Measurements from ENCODE around the gene YAF2.

Gene YAF2

DNA sequence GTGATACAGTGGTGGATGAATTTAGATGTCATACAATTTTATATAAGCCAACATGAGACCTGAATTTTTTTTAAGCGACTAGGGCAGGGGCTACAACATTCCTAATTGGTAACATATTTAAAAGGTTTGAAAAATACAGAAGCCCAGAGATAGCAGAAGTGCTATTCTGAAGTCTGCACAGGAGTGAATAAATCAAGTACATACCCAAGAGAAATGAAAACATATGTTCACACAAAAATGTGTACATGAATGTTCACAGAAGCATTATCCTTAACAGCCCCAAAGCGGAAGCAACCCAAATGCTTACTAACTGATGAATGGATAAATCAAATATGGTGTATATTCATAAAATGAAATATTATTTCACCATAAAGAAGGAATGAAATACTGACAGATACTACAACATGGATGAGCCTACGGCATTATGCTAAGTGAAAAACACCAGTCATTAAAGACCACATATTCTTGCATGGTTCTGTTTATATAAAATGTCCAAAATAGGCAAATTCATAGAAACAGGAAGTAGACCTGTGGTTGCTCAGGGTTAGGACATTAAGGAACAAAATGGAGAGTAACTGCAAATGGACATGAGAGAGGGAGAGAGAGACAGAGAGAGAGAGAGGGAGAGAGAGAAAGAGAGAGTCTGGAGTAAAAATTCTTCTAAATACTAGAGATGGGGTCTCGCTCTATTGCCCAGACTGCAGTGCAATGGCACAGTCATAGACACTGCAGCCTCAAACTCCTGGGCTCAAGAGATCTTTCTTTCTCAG, 65.4 kb downstream of the YAF2 start:
- no peak for DNase-seq (ENCODE audit: low read depth)
- no peak for TF ChIP-seq CTCF (IDR thresholded peaks at IDR 0.05; ENCODE audit: control insufficient read depth, extremely low read depth, insufficient read depth)
- H3K4me3 ChIP-seq (ENCODE audit: low read depth, low read length) = no peak overlapping the region

DNA sequence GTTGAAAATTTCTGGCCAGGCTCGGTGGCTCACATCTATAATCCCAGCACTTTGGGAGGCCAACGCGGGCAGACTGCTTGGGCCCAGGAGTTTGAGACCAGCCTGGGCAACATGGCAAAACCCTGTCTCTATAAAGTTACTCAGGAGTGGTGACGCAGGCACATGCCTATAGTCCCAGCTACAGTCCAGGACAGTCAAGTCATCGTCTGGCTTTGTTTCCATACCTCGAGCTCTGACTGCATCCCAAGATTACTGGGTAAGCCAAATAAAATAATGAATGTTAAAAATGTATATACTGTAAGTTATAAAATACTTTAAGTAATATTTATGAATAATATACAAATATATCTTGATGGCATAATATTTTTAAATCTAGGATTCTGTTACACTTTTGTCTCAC, 70.3 kb downstream of the YAF2 start:
- no peak for DNase-seq (ENCODE audit: low read depth)
- no peak overlapping the region for H3K4me3 ChIP-seq (ENCODE audit: low read depth, low read length)
- no peak for TF ChIP-seq CTCF (IDR thresholded peaks at IDR 0.05; ENCODE audit: control insufficient read depth, extremely low read depth, insufficient read depth)

DNA sequence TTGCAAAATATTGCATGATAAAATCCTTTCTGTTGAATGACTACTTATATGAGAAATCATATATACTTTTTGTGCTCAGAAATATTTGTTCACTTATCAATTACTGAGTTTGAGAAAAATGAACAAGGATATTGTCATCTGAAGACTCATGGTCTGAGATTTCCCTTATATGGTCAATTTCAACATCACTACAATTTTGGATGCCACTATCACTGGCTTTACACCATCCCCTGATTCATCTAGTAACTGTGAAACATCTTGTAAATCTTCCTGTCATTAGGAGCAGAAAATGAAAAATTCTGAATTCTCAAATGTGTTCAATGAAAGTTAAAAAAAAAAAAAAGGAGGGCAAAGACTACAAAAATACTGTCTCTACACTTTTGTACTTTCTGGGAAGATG, 71.5 kb downstream of the YAF2 start:
- DNase-seq (ENCODE audit: low read depth) = no peak
- TF ChIP-seq CTCF (IDR thresholded peaks at IDR 0.05; ENCODE audit: control insufficient read depth, extremely low read depth, insufficient read depth) = no peak
- no peak overlapping the region for H3K4me3 ChIP-seq (ENCODE audit: low read depth, low read length)

- TF ChIP-seq CTCF (IDR thresholded peaks at IDR 0.05; ENCODE audit: control insufficient read depth, extremely low read depth, insufficient read depth) = no peak
- no peak for DNase-seq (ENCODE audit: low read depth)
- no peak overlapping the region for H3K4me3 ChIP-seq (ENCODE audit: low read depth, low read length)
Measured at GRCh38 chr12:42163913-42164312, 74.1 kb downstream of the YAF2 start.

DNA sequence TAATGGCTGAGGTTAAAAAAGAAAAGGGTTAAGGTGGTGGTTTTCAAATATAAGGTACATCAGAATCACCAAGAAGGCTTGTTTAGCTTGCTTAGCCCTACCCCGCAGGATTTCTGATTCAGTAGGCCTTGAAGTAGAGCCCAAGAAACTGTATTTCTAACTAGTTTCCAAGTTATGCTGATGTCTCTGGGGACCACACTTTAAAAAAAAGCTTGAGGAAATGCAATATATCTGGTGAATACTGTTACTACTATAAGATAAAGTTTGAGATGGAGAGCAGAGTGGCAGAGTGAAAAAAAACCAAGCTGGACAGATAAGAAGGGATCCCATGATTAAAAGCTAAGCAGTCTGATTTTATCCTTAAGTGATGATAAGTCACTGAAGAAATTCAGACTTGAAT, 75.1 kb downstream of the YAF2 start:
- no peak for TF ChIP-seq CTCF (IDR thresholded peaks at IDR 0.05; ENCODE audit: control insufficient read depth, extremely low read depth, insufficient read depth)
- no peak for DNase-seq (ENCODE audit: low read depth)
- no peak overlapping the region for H3K4me3 ChIP-seq (ENCODE audit: low read depth, low read length)

DNA sequence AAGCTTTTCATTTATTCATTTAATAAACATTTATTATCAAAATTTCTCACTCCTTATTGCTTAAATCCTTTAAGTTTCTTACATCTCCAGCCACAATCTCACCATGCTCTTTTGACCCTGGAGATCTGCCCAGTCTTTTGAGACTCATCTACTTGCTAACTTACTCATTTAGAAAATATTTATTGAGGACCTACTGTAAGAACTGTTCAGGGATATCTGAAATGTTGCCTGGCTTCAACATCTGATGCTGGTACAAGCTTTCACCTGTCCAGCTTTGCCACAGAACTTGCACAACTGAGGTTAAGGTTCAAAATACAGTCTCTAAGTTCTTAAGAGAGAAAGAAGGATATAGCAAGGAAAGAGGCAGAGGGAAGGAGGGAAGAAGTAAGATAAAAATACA, 75.9 kb downstream of the YAF2 start:
- TF ChIP-seq CTCF (IDR thresholded peaks at IDR 0.05; ENCODE audit: control insufficient read depth, extremely low read depth, insufficient read depth) = no peak
- DNase-seq (ENCODE audit: low read depth) = no peak
- H3K4me3 ChIP-seq (ENCODE audit: low read depth, low read length) = no peak overlapping the region

GRCh38 chr12:42161529-42161928, 76.5 kb downstream of the YAF2 start:
- no peak overlapping the region for H3K4me3 ChIP-seq (ENCODE audit: low read depth, low read length)
- no peak for DNase-seq (ENCODE audit: low read depth)
- TF ChIP-seq CTCF (IDR thresholded peaks at IDR 0.05; ENCODE audit: control insufficient read depth, extremely low read depth, insufficient read depth) = no peak

All from LNCaP clone FGC (cell line).